MM.1S (cell line): ENCODE data around the gene LRFN2.

ENCODE experiments used
- EZH2phosphoT487 ChIP-seq: fragments of 300-600 bp; sonication (generic); IDR thresholded peaks from 2 replicates; pipeline ENCODE4 v1.6.1; 2018; ENCODE audit warnings: antibody characterized with exemption, low read length
- TF ChIP-seq, protein P1 (sequence below): fragments of 300-600 bp; sonication (generic); IDR thresholded peaks from 2 replicates; pipeline ENCODE4 v1.5.1; 2016; ENCODE audit warnings: antibody characterized with exemption, low read length, mixed read lengths

DNA sequence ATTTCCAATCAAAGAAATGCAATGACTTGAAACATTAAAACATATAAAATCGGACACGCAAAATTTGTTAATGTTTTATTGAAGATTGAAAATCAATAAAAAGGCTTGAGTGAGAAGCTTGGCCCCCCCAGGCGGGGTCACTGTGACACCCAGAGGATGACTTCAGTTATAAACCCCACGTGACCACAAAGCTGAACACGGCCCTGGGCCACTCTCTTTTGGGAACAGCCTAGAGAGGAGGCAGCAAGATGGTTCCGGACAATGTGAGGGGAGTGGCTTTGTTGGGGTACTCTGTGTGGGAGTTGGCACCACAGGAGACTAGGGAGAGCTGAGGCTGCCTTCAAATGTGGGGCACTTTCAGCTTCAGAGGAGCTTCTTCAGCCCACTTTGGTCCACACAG lies 172.5 kb downstream of the LRFN2 start:
- TF ChIP-seq, protein P1, sequence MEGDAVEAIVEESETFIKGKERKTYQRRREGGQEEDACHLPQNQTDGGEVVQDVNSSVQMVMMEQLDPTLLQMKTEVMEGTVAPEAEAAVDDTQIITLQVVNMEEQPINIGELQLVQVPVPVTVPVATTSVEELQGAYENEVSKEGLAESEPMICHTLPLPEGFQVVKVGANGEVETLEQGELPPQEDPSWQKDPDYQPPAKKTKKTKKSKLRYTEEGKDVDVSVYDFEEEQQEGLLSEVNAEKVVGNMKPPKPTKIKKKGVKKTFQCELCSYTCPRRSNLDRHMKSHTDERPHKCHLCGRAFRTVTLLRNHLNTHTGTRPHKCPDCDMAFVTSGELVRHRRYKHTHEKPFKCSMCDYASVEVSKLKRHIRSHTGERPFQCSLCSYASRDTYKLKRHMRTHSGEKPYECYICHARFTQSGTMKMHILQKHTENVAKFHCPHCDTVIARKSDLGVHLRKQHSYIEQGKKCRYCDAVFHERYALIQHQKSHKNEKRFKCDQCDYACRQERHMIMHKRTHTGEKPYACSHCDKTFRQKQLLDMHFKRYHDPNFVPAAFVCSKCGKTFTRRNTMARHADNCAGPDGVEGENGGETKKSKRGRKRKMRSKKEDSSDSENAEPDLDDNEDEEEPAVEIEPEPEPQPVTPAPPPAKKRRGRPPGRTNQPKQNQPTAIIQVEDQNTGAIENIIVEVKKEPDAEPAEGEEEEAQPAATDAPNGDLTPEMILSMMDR, result no peak
- TF ChIP-seq EZH2phosphoT487, result no peak
